K562 (cell line): ENCODE measurements around the gene FOXO4. TPM values are rescaled to one million over a fixed set of nuclear protein-coding genes. Genes with fewer than 3 reads are reported as not detected.

Experiments used
- ATAC-seq: fragments of 200-7000 bp; cut with Tn5 transposase; 3 replicates; pipeline ENCODE4 v1.9.1; 2020; ENCODE audit warnings: moderate library complexity
- BruUV-seq: library from RNA; stranded (reverse); fragments of 400-500 nt; replicated peaks from 2 replicates; lab custom pipeline; 2021; lab: Mats Ljungman, UMichigan
- CTCF ChIA-PET: fragments of 300-600 bp; formaldehyde crosslinking; extraction: SDS; loops from one replicate; lab custom pipeline; 2021; ENCODE audit warnings: low intra/inter-chr PET ratio; lab: Yijun Ruan, JAX
- POLR2A ChIA-PET: fragments of 300-600, 350-650 bp; sonication (Branson Sonifier 250); formaldehyde crosslinking; extraction: SDS; loops from one replicate; lab custom pipeline; 2021; ENCODE audit warnings: antibody characterized with exemption, inconsistent platforms; lab: Yijun Ruan, JAX
- DNase-seq, 4 experiments: peaks; one replicate each; pipeline versions ENCODE4 v3.0.0 to v3.0.0-alpha.2; 2011 to 2018; ENCODE audit warnings: low spot score in 3 of 4, mixed read lengths in 3 of 4; ENCODE audit errors: extremely low read depth in 1 of 4
- FAIRE-seq: peaks from 2 replicates; lab custom pipeline; 2011; peaks lifted over from hg19 to GRCh38; lab: Jason Lieb, UNC
- H2AFZ ChIP-seq: 2 replicates; pipeline ENCODE4 v1.6.0; 2011; ENCODE audit warnings: low read depth, low read length, control low read depth, inconsistent platforms
- H3K27ac ChIP-seq: fragments of 200-600 bp; 3 replicates; pipeline ENCODE4 v1.8.0; 2011; ENCODE audit warnings: low read depth, mild to moderate bottlenecking, control low read depth, inconsistent platforms, low read length, moderate library complexity, mixed read lengths; ENCODE audit errors: extremely low read depth
- H3K27me3 ChIP-seq, 2 experiments: fragments of 300-600 bp in 1 of 2; 2 replicates in 1 of 2; 3 replicates in 1 of 2; pipeline versions ENCODE4 v1.6.0 to v1.8.0; 2011; ENCODE audit warnings: inconsistent platforms in 2 of 2, low read length in 2 of 2, mild to moderate bottlenecking in 1 of 2, mixed read lengths in 1 of 2, moderate library complexity in 1 of 2; ENCODE audit not compliant: control insufficient read depth in 2 of 2, insufficient read depth in 2 of 2
- H3K36me3 ChIP-seq: fragments of 300-600 bp; 3 replicates; pipeline ENCODE4 v1.8.0; 2011; ENCODE audit warnings: mild to moderate bottlenecking, low read length, inconsistent platforms; ENCODE audit not compliant: control insufficient read depth, insufficient read depth
- H3K4me1 ChIP-seq, 2 experiments: fragments of 200-600 bp in 1 of 2; replicated peaks in 1 of 2; 2 replicates in 1 of 2; 3 replicates in 1 of 2; pipeline versions ENCODE4 v1.5.1 to v1.8.0; 2011; ENCODE audit warnings: inconsistent platforms in 2 of 2, low read length in 2 of 2, mild to moderate bottlenecking in 1 of 2, mixed read lengths in 1 of 2, moderate library complexity in 1 of 2; ENCODE audit not compliant: control insufficient read depth in 2 of 2, insufficient read depth in 2 of 2
- H3K4me2 ChIP-seq: 2 replicates; pipeline ENCODE4 v1.6.1; 2011; ENCODE audit warnings: low read length, control low read depth, inconsistent platforms, mixed read lengths; ENCODE audit not compliant: insufficient read depth
- H3K4me3 ChIP-seq: fragments of 200-600 bp; sonication (generic), shearing (Covaris generic); 2 replicates; pipeline ENCODE4 v1.5.1; 2016; ENCODE audit warnings: control low read depth, inconsistent platforms
- H3K79me2 ChIP-seq: fragments of 200-600 bp; 3 replicates; pipeline ENCODE4 v1.8.0; 2011; ENCODE audit warnings: low read length, inconsistent platforms; ENCODE audit not compliant: control insufficient read depth, insufficient read depth
- H3K9ac ChIP-seq, 2 experiments: 2 replicates each; pipeline versions ENCODE4 v1.6.0 to v1.6.1; 2011; ENCODE audit warnings: low read depth in 2 of 2, low read length in 2 of 2, control low read depth in 1 of 2, inconsistent platforms in 1 of 2, mild to moderate bottlenecking in 1 of 2, mixed read lengths in 1 of 2; ENCODE audit not compliant: insufficient read depth in 1 of 2
- H3K9me1 ChIP-seq: one replicate; pipeline ENCODE4 v1.6.0; 2011; ENCODE audit warnings: inconsistent platforms, mild to moderate bottlenecking, low read length, moderate library complexity; ENCODE audit not compliant: control insufficient read depth, insufficient read depth
- H3K9me3 ChIP-seq: replicated peaks from 2 replicates; pipeline ENCODE4 v1.5.1; 2011; ENCODE audit warnings: low read depth, low read length, inconsistent platforms; ENCODE audit not compliant: control insufficient read depth, insufficient read depth
- H4K20me1 ChIP-seq: replicated peaks from 2 replicates; pipeline ENCODE4 v1.6.1; 2011; ENCODE audit warnings: low read length, inconsistent platforms, mixed read lengths; ENCODE audit not compliant: control insufficient read depth, insufficient read depth
- NFE2 ChIP-seq: IDR thresholded peaks from 2 replicates; pipeline ENCODE4 v1.6.1; 2014; ENCODE audit warnings: antibody characterized with exemption, low read depth
- RREB1 ChIP-seq: fragments of 250-450 bp; sonication (Bioruptor Pico); IDR thresholded peaks from 2 replicates; pipeline ENCODE4 v1.4.0; 2020
- TGIF2 ChIP-seq: sonication (generic); formaldehyde crosslinking; IDR thresholded peaks from 2 replicates; pipeline ENCODE4 v1.8.1; 2022; ENCODE audit warnings: mild to moderate bottlenecking, missing genetic modification reagents, moderate library complexity
- ZBTB40 ChIP-seq, 2 experiments: fragments of 450-650 bp in 1 of 2; sonication (generic) in 1 of 2; formaldehyde crosslinking in 1 of 2; IDR thresholded peaks; 2 replicates each; pipeline versions ENCODE4 v1.7.1 to v1.9.0; 2016 to 2022; ENCODE audit warnings: inconsistent platforms in 1 of 2, mild to moderate bottlenecking in 1 of 2, missing genetic modification reagents in 1 of 2
- WGBS: fragments of 100-300 bp; shearing (Covaris generic); methylation state at CpG from one replicate; pipeline ENCODE4 v1.1.6; 2016; ENCODE audit warnings: low coverage, mixed read lengths; ENCODE audit not compliant: insufficient coverage; ENCODE audit errors: missing lambda C conversion rate; 5-methylcytosine and 5-hydroxymethylcytosine counted together
- in situ Hi-C: fragments of 300-500 bp; cut with MboI; formaldehyde crosslinking; loops from 4 replicates; pipeline ENCODE4 v1.15.0; 2018; ENCODE audit warnings: inconsistent platforms, mixed read lengths
- intact Hi-C: fragments of 100-400 bp; cut with micrococcal nuclease; formaldehyde crosslinking; loops from 2 replicates; pipeline ENCODE4 v1.14.2; 2022
- polyA plus RNA-seq, 8 experiments: library from polyadenylated mRNA; depleted of rRNA in 4 of 8; stranded (reverse) in 5 of 8; unstranded in 3 of 8; fragments of >200 nt; fragmentation: Nextera tagmentation in 2 of 8; fragmentation: Illumina TruSeq in 1 of 8; extraction: Ambion mirVana in 2 of 8; extraction: Trizol in 1 of 8; gene quantifications; 2 replicates each; pipeline versions ENCODE4 v1.2.1 to v1.2.3, GENCODE V29; 2011 to 2014; ENCODE audit warnings: inconsistent platforms in 1 of 8, missing spikeins in 1 of 8
- total RNA-seq, 7 experiments: library from RNA; depleted of rRNA in 6 of 7; stranded (reverse); fragments of >200 nt in 6 of 7; fragmentation: Illumina TruSeq in 2 of 7; extraction: Trizol in 2 of 7; gene quantifications; 2 replicates each; pipeline versions ENCODE4 v1.2.1 to v1.2.3, GENCODE V29; 2011 to 2021; ENCODE audit warnings: low replicate concordance in 1 of 7

FOXO4 gene
- total and polyA plus RNA-seq, 9 of the 15 experiments (the other 6 are each of a cell fraction or from before 2014, with no cell fraction given) = 0.13 to 26.6 (median 8.5) TPM

GRCh38 chrX:71106427-71106826 is 10.8 kb downstream of the FOXO4 start, which contains the start of gene CXorf65 (continued):
- no peak for TF ChIP-seq RREB1 (CRISPR knock-in tag)
- TF ChIP-seq TGIF2 (CRISPR knock-in tag) = no peak
- TF ChIP-seq, all 486 proteins: peak for 10

GRCh38 chrX:71107245-71107644 is 11.6 kb downstream of the FOXO4 start:
- intact Hi-C loops (no loop called here), in situ Hi-C loops (no loop called here)
- whole genome bisulfite sequencing = 25% methylated on average over 3 of the region's 4 CpGs
- H3K36me3 ChIP-seq = no peaks in the 10 kb centered on the region
- peaks cover 45 to 76% of the 10 kb centered on the region in 2 experiments for H3K4me1 ChIP-seq
- H3K9me3 ChIP-seq = no peaks in the 10 kb centered on the region
- no peak for FAIRE-seq
- POLR2A ChIA-PET = no interaction called here
- no peak for DNase-seq
- no peaks in the 10 kb centered on the region for H3K27me3 ChIP-seq
- H3K79me2 ChIP-seq = peaks cover 24% of the 10 kb centered on the region; the same call in 2 of the 3 replicates
- H2AFZ ChIP-seq = no peak overlapping the region
- no peaks in the 10 kb centered on the region for H4K20me1 ChIP-seq
- peak overlapping the region; percentile 58; the same call in 1 of the 3 replicates for H3K27ac ChIP-seq
- BruUV-seq = no TSS peak
- no peaks in the 10 kb centered on the region for H3K9me1 ChIP-seq
- CTCF ChIA-PET = no interaction called here
- TF ChIP-seq ZBTB40 (IDR thresholded peaks at IDR 0.05) = peak; percentile 94
- TF ChIP-seq ZBTB40 (CRISPR knock-in tag; IDR thresholded peaks at IDR 0.05) = no peak; the same call in 1 of the 2 replicates
- TF ChIP-seq NFE2 = no peak
- no peak overlapping the region for H3K4me3 ChIP-seq
- peak overlapping the region; percentile 50; the same call in 1 of the 2 replicates for H3K4me2 ChIP-seq
- H3K9ac ChIP-seq = peak overlapping the region in 1 of 2 experiments; percentile 35; a peak in 2 of 4 replicates
- ATAC-seq = no peak
